ENCODE measurements around the gene POU3F3.

POU3F3 gene

GRCh38 chr2:104853534-104854497, at the start of gene POU3F3:
Gene POU3F3, plus strand, starts transcription at chr2:104854115. Its CDS starts 1,396 bp downstream, at chr2:104855511.
- peak; percentile 39 to 100 (median 99) for DNase-seq

GRCh38 chr2:104804148-104804890, 49.6 kb upstream of the POU3F3 start:
- peak in 4 of 56 donors; percentile 11 to 21 (median 15) for DNase-seq

DNA sequence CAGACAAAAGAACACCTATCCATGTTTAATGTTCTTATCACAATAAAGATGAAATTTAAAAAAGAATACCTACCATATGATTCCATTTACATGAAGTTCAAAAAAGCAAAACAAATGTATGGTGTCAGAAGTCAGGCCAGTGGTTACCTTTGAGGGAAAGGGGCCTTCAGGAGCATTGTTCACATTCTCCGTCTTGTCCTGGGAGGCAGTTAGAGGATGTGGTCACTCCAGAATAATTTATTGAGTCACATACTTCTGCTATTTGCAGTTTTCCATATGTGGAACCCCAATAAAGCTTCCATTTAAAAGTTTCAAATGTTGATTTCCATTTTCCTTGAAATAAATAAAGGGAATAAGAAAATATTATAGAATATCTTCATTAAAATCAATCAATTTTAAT, 41.6 kb upstream of the POU3F3 start:
- DNase-seq, result no peak

DNA sequence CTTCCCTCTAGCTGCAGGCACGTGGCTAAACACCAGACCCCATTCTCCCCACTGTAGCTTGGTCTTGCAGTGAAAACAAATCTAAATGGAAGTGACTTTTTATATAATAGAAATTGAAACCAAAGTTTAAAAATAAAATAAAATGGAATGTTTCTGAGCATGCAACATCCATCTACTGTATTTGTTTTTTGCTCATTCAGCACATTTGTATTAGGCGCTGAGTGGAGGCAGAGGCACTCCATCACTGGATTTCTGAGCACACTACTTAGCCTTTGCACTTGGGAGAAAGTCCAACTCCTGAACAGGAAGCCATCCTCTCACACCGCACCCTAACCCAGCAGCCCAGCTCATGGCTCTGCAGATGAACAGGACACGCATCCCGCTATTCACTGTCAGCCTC, 37.8 kb upstream of the POU3F3 start:
- no peak for DNase-seq

DNA sequence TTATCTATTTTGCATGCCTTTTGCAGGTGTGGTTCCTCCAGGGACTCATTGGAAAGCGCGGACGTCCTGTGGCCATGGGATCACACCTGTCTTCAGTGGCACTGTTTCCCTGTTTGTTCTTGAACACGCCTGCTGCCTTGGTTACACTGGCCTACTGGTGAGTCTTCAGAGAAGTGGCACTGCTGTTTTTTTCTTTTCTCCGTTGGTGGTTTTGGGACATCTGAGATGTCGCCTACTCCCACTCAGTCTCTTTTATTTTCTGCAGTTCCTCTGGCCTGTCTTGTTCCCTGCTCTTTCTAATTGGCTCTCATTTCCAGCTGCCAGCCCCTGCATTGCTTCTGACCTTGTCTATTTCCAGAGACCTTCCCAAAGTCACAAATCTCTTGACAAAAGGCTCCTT, 35.7 kb upstream of the POU3F3 start:
- DNase-seq, result no peak

GRCh38 chr2:104820126-104820525, 33.8 kb upstream of the POU3F3 start:
- DNase-seq, result no peak

DNA sequence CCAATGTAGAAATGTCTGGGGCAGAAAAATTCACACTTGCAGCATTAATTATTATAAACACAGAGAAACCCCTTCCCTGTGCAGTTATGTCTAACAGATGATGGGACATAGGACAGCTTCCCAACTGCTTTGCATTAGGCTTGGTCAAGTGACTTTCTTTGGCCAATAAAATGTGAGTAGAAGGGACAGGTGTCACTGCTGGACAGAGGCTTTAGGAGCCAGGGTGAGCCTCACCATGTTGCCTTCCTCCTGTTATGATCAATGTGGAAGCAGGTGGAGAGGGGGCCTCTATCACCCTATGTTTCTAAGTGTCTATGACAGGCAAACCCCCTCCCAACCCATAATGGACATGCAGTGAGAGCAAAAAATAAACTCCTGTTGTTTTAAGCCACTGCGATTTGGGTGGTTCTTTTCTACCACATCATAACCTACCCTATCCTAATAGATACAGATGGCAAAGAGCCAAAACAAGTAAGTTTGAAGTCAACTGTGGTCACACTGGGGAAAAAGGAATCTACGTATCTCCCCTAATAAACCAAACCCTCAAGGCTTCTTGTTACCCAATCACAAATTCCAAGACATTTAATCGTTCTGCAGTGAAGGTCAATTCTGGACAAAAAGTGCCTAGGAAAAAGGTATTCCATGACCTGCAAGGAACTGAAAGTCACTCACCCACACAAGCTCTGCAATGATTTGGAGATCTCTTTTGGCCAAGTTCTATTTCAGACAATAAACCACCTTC, 28.6 kb upstream of the POU3F3 start:
- no peak for DNase-seq

GRCh38 chr2:104826016-104826415, 27.9 kb upstream of the POU3F3 start:
- no peak for DNase-seq

DNA sequence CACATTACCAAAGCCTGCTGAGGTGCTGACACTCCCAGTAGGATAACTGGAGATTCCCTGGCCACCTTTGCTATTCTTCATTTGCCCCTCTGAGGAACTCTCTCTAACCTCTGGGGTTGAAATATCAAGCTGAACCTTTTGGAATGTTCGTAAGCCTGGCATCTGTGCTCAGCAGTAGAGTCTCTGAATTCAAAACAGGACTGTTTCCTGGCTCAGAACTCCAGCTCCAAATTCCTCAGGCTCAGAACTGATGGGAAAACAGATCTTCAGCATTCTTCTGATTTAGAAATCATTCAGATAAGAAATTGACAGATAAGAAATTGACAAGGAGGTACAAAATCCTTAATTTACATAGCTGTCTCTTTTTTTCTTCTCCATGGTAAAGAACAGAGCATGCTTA, 22.2 kb upstream of the POU3F3 start:
- DNase-seq, result no peak

DNA sequence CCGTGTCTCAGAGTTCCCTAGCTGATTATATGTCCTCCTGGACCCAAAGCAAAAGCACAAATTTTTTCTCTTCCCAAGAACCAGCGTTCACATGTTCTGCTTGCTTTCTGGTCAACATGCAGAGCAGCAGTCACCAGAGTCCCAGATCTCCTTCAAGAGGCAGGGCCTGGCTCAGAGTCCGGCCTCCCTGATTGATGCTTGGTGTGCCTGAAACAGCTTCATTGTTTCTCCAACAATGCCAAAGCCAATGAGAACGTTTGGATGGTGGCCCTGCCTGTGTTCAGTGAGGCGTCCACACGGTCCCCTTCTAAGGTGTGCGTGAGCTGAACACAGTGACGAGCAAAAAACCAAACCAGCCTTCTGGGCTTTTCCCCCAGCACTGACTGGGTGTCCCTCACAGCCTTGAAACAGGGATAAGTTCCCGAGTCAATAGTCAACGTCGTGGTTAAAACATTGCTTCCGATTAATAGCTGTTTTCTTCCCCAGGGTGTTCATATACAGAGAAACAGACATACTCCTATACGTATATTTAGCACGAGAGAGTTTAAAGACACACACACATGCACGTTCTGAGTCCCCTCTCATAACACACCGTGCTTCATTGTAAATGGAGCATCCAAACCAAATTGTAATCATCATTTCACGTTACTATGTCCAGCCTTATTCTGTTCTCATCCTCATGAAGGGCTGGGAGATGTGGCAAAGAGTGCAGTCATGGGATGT, 19.3 kb upstream of the POU3F3 start:
- peak in 45 of 56 donors; percentile 15 to 88 (median 59) for DNase-seq

DNA sequence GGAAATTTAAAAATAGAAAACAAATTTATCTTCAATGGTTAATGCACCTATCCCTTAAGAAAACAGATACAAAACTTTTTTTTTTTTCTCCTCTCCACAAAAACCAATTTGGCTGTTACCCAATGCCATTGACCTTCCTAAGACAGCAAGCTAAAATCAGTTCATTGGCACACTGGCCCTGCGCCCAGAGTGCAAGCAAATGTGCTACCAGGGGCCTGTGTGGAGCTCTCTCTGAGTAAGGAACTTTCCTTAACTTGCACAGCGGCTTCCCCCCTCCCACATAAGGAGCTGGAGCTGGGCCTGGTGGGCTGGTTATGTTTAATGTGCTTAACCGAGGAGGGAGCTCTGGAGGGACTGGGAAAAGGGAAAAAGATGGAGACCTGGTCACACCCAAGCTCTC, 17.6 kb upstream of the POU3F3 start:
- DNase-seq, result peak in 16 of 56 donors; percentile 11 to 62 (median 38)

GRCh38 chr2:104836841-104837240, 17.1 kb upstream of the POU3F3 start:
- DNase-seq, result no peak

DNA sequence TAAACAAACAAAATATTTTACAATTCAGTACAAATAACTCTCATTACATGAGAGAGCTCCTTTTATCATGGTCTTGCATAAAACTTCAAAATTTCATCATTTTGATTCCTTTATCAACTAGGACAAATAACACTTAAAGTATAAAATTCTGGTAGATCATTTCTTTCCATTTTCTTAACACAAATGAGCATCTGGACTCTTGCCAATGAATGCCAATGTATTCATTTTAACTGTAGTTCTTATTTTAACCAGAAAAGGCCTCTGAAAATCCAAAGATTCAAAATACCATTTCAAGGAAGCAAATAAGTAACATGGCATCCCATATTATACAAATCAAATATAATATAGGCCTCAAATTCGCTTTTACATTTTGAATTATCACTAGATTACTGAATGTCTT, 13.8 kb upstream of the POU3F3 start:
- DNase-seq, result no peak

DNA sequence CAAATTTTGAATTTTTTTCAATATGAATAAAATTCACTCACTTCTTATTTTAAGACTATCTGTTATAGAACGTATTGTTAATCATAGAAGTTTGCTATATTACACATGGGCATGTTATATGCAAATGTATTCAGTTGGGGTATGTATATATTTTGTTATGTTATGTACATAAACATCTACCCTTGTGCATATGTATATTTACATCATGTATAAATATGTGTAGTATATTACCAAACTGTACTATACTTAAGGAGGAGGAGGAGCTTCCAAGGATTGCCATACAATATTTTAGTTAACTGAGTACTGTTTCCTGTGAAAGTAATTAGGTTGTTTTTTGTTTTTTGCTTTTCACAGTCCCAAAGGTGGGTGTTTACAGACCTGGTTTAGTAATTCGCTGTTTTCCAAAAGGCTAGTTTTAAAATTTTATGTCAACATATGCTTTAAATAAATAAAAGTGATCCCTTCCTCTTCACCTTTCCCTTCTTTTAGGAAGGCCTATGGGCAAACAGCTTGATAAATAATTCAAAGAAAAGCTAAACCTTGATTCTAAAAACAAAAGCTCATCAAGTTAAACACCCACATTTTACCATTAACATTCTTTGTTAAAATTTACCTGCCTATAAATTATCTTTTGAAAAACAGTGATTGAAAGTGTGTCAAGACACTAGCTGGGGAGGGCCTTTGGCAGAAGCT, 12.9 kb upstream of the POU3F3 start:
- no peak for DNase-seq

DNA sequence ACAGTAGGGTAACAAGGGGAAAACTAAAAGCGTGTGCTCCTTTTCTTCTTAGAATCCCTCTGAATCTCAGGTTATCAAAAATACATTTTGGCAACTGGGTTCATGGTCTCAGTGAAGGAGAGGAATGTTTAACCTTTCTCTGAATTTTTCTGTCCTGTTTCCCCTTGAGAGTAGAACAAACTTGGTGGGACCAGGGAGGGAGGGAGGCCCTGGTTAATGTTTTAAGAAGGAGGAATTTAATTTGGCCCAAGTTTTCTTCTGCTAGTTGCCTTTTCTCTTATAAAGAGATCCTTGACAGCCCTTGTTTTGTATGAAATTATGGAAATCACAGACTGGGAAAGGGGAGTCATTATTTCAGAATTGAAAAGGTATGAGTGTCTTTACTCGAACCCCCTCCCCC, 12.2 kb upstream of the POU3F3 start:
- DNase-seq, result no peak

GRCh38 chr2:104844807-104845551, 8.9 kb upstream of the POU3F3 start:
- DNase-seq, result peak in 41 of 56 donors; percentile 32 to 80 (median 65)

GRCh38 chr2:104845552-104845931, 8.4 kb upstream of the POU3F3 start:
- DNase-seq, result peak in 2 of 56 donors; percentile 30 to 55

DNA sequence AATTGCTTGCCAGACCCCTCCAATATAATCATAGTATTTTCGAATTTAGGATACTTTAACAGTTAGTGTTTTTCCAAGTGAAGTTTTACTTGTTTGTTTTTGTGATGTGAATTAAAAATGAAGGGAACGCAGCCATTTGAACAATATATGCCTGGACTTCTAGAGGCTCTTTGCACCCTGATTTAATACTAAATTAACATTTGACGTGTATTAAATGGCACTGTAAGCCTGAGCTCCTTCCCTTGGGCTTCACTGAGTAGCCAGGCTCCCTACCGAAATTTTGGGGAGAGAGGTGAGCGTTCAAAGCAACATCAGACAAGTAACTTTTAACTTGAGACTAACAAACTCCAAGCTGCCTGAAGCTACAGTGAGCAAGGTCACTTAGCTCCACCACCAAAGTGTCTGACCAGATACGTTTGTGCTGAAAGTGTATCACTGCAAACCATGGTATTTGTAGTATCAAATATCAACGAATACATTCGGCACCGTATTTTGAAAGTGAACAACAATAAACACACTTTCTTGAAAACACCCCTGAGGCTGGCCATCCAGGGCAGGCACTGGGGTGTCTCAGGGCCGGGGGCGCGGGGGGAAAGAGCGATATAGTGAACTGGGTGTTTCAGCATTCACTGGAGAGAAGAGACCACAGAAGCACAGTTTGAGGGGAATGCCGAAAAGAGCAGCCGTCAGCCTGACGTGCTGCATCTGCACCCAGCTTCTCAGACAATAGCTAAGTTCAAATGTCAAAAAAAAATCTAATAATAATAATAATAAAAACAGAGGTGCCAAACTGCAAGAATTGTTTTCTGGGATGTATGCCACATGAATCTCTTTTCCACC, 7.7 kb upstream of the POU3F3 start:
- DNase-seq, result peak in 4 of 56 donors; percentile 28 to 59 (median 48)
